Neural progenitor cell (in vitro differentiated cells): ENCODE results near the gene CAB39L. TPM values are rescaled to one million over a fixed set of nuclear protein-coding genes. Genes with fewer than 3 reads are reported as not detected.

Experiments
- DNase-seq: peaks from one replicate; pipeline ENCODE4 v3.0.0-alpha.2; 2016; ENCODE audit warnings: low spot score
- H2AFZ ChIP-seq: fragments of 200-600 bp; sonication (generic); replicated peaks from 2 replicates; pipeline ENCODE4 v1.6.1; 2016; ENCODE audit warnings: antibody characterized with exemption
- H3F3A ChIP-seq: fragments of 200-600 bp; sonication (generic); 2 replicates; pipeline ENCODE4 v1.6.1; 2016; ENCODE audit warnings: antibody characterized with exemption, low read depth
- H3K27ac ChIP-seq: fragments of 200-600 bp; sonication (generic); 2 replicates; pipeline ENCODE4 v1.5.1; 2016; ENCODE audit warnings: mild to moderate bottlenecking
- H3K27me3 ChIP-seq: fragments of 200-600 bp; sonication (generic); 2 replicates; pipeline ENCODE4 v1.6.1; 2016; ENCODE audit warnings: mild to moderate bottlenecking, moderate library complexity
- H3K36me3 ChIP-seq: fragments of 200-600 bp; sonication (generic); 2 replicates; pipeline ENCODE4 v1.5.1; 2016
- H3K4me1 ChIP-seq: fragments of 200-600 bp; sonication (generic); 2 replicates; pipeline ENCODE4 v1.6.1; 2016; ENCODE audit warnings: mixed run types
- H3K4me2 ChIP-seq: fragments of 200-600 bp; sonication (generic); 2 replicates; pipeline ENCODE4 v1.6.1; 2016
- H3K4me3 ChIP-seq: fragments of 200-600 bp; sonication (generic); 2 replicates; pipeline ENCODE4 v1.5.1; 2016
- H3K79me2 ChIP-seq: fragments of 200-600 bp; sonication (generic); 2 replicates; pipeline ENCODE4 v1.6.1; 2016; ENCODE audit warnings: low read depth
- H3K9ac ChIP-seq: fragments of 200-600 bp; sonication (generic); 2 replicates; pipeline ENCODE4 v1.6.1; 2016
- H3K9me3 ChIP-seq: fragments of 200-600 bp; sonication (generic); 2 replicates; pipeline ENCODE4 v1.5.1; 2016; ENCODE audit warnings: low read depth
- H4K20me1 ChIP-seq: fragments of 200-600 bp; sonication (generic); 2 replicates; pipeline ENCODE4 v1.6.1; 2016; ENCODE audit warnings: low read depth
- H3K27ac Mint-ChIP-seq: 3 replicates; pipeline ENCODE4 v1.8.0; 2021; ENCODE audit warnings: mixed read lengths
- H3K27me3 Mint-ChIP-seq: 2 replicates; pipeline ENCODE4 v1.8.0; 2022; ENCODE audit warnings: low read depth, mild to moderate bottlenecking, inconsistent platforms, moderate library complexity, mixed read lengths; ENCODE audit not compliant: insufficient read depth
- H3K36me3 Mint-ChIP-seq: 3 replicates; pipeline ENCODE4 v1.8.0; 2021; ENCODE audit warnings: mixed read lengths
- H3K4me1 Mint-ChIP-seq: 3 replicates; pipeline ENCODE4 v1.8.0; 2021; ENCODE audit warnings: mixed read lengths
- H3K4me3 Mint-ChIP-seq: 3 replicates; pipeline ENCODE4 v1.8.0; 2021; ENCODE audit warnings: mild to moderate bottlenecking, moderate library complexity, mixed read lengths
- H3K9me3 Mint-ChIP-seq: 3 replicates; pipeline ENCODE4 v1.8.0; 2020; ENCODE audit warnings: mixed read lengths
- EZH2 ChIP-seq: fragments of 200-600 bp; sonication (generic); IDR thresholded peaks from 2 replicates; pipeline ENCODE4 v1.6.1; 2017; ENCODE audit warnings: antibody characterized with exemption, mild to moderate bottlenecking, moderate library complexity
- EZH2phosphoT487 ChIP-seq: fragments of 200-600 bp; sonication (generic); IDR thresholded peaks from 2 replicates; pipeline ENCODE4 v1.6.1; 2017; ENCODE audit warnings: antibody characterized with exemption
- total RNA-seq: library from RNA; depleted of rRNA; stranded (reverse); fragments of >200 nt; gene quantifications from 2 replicates; pipeline ENCODE4 v1.2.3, GENCODE V29; 2015; ENCODE audit warnings: low replicate concordance
- TF ChIP-seq, protein P1 (sequence below): fragments of 200-600 bp; sonication (generic); IDR thresholded peaks from 2 replicates; pipeline ENCODE4 v1.5.1; 2017; ENCODE audit warnings: antibody characterized with exemption, mild to moderate bottlenecking

The CAB39L gene
- total RNA-seq, 1 donor from 2014 or later: 18.1 TPM

DNA sequence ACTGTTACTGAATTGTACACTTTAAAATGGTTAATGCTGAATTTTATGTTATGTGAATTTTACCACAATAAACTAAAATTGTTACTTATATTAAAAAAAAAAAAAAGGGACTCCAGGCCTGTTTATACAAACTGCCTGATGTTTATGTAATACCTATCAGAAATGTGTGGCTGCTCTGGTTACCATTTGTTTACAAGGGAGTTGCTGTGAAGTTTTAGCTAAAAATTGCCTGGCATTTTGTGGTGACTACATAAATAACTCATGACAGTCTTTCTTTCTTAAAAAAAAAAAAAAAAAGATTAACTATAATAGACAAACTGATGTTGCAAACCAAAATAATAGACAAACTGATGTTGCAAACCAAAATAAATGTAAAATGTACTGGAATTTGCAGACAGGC lies 124.3 kb downstream of the CAB39L start:
- H3K36me3 Mint-ChIP-seq: no peaks in the 10 kb centered on the region
- Histone ChIP-seq H3K36me3 (no peaks in the 10 kb centered on the region), H3K27ac (no peak overlapping the region), H3K9me3 (no peaks in the 10 kb centered on the region), H3K4me3 (no peak overlapping the region), H3K79me2 (no peaks in the 10 kb centered on the region), H3K4me2 (no peak overlapping the region), H3F3A (no peaks in the 10 kb centered on the region), H3K9ac (no peak overlapping the region), H3K4me1 (no peaks in the 10 kb centered on the region), H4K20me1 (no peaks in the 10 kb centered on the region), H3K27me3 (no peaks in the 10 kb centered on the region), H2AFZ (no peak overlapping the region)
- TF ChIP-seq, protein P1, sequence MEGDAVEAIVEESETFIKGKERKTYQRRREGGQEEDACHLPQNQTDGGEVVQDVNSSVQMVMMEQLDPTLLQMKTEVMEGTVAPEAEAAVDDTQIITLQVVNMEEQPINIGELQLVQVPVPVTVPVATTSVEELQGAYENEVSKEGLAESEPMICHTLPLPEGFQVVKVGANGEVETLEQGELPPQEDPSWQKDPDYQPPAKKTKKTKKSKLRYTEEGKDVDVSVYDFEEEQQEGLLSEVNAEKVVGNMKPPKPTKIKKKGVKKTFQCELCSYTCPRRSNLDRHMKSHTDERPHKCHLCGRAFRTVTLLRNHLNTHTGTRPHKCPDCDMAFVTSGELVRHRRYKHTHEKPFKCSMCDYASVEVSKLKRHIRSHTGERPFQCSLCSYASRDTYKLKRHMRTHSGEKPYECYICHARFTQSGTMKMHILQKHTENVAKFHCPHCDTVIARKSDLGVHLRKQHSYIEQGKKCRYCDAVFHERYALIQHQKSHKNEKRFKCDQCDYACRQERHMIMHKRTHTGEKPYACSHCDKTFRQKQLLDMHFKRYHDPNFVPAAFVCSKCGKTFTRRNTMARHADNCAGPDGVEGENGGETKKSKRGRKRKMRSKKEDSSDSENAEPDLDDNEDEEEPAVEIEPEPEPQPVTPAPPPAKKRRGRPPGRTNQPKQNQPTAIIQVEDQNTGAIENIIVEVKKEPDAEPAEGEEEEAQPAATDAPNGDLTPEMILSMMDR: no peak
- TF ChIP-seq EZH2: no peak
- no peak for TF ChIP-seq EZH2phosphoT487
- DNase-seq: no peak
- H3K9me3 Mint-ChIP-seq: no peaks in the 10 kb centered on the region
- H3K4me3 Mint-ChIP-seq: no peak overlapping the region
- H3K27me3 Mint-ChIP-seq: peaks cover 4% of the 10 kb centered on the region
- H3K27ac Mint-ChIP-seq: no peak overlapping the region
- no peaks in the 10 kb centered on the region for H3K4me1 Mint-ChIP-seq

DNA sequence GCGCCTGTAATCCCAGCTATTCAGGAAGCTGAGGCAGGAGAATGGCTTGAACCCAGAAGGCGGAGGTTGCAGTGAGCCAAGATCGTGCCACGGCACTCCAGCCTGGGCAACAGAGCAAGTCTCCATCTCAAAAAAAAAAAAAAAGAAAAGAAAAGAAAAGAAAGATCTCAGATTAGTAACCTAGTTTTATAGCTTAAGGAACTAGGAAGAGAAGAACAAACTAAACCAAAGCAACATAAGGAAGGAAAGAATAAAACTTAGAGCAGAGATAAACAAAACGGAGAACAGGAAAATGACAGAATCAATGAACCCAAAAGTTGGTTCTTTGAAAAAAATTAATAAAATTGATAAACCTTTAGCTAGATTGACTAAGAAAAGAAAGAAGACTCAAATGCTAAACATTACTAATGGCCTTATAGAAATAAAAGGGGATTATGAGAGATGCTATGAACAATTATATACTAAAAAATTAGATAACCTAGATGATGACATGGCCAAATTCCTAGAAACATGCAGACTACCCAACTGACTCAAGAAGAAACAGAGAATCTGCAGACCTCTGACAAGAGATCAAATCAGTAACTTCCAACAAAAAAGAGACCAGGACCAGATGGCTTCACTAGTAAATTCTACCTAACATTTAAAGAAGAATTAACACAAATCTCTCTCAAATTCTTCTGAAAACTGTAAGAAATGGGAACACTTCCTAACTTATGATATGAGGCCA lies 127.9 kb downstream of the CAB39L start:
- H3K4me1 Mint-ChIP-seq: peaks cover 6% of the 10 kb centered on the region
- Histone ChIP-seq H3K4me2 (no peak overlapping the region), H3K27me3 (no peaks in the 10 kb centered on the region), H3K9me3 (no peaks in the 10 kb centered on the region), H3K36me3 (no peaks in the 10 kb centered on the region), H3K4me1 (no peaks in the 10 kb centered on the region), H3K79me2 (no peaks in the 10 kb centered on the region), H3K27ac (no peak overlapping the region), H2AFZ (no peak overlapping the region), H4K20me1 (no peaks in the 10 kb centered on the region), H3K9ac (no peak overlapping the region), H3F3A (no peaks in the 10 kb centered on the region), H3K4me3 (no peak overlapping the region)
- no peaks in the 10 kb centered on the region for H3K9me3 Mint-ChIP-seq
- H3K27ac Mint-ChIP-seq: no peak overlapping the region
- peaks cover 4% of the 10 kb centered on the region for H3K27me3 Mint-ChIP-seq
- H3K4me3 Mint-ChIP-seq: no peak overlapping the region
- H3K36me3 Mint-ChIP-seq: no peaks in the 10 kb centered on the region
- no peak for DNase-seq
- TF ChIP-seq, protein P1: no peak
- TF ChIP-seq EZH2 (no peak), EZH2phosphoT487 (no peak)

DNA sequence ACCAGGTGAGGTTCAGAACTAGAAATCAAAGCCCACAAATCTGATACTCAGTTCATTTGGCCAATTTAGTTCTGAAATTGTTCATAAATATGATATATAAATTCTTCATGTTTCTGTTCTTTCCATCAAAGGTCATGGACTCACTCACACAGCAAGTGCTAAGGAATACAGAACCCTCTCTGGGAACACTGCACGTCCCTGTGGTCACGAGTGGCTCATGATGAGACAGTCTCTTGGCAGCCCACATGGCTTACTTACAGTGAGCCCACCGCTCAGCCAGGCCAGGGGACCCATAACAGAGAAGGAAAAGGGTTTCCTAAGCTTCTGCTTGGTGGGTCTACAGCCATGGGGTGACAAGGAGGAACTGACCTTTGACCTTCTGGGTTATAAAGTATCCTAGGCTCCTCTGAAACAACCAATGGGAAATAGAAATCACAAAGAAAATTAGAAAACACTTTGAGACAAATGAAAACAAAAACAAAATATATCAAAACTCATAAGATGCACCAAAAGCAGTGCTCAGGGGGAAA lies 128.8 kb downstream of the CAB39L start:
- DNase-seq: no peak
- Mint-ChIP-seq H3K4me3 (no peak overlapping the region), H3K27me3 (peaks cover 4% of the 10 kb centered on the region), H3K36me3 (no peaks in the 10 kb centered on the region), H3K9me3 (no peaks in the 10 kb centered on the region), H3K27ac (no peak overlapping the region), H3K4me1 (peaks cover 6% of the 10 kb centered on the region)
- Histone ChIP-seq H3K27ac (no peak overlapping the region), H3K9me3 (no peaks in the 10 kb centered on the region), H3K4me1 (no peaks in the 10 kb centered on the region), H4K20me1 (no peaks in the 10 kb centered on the region), H3K79me2 (no peaks in the 10 kb centered on the region), H3F3A (no peaks in the 10 kb centered on the region), H3K4me2 (no peak overlapping the region), H3K36me3 (no peaks in the 10 kb centered on the region), H3K27me3 (no peaks in the 10 kb centered on the region), H3K9ac (no peak overlapping the region), H3K4me3 (no peak overlapping the region), H2AFZ (no peak overlapping the region)
- TF ChIP-seq EZH2phosphoT487: no peak
- TF ChIP-seq, protein P1: no peak
- no peak for TF ChIP-seq EZH2
